NCI-H226 (cell line): ENCODE measurements around the gene JMJD7.
A peak's percentile ranks its signal among the peaks of the same experiment; 100 is the strongest.

ENCODE experiments used
- DNase-seq: peaks from one replicate; pipeline ENCODE4 v3.0.0-alpha.2; 2015

JMJD7 gene

DNA sequence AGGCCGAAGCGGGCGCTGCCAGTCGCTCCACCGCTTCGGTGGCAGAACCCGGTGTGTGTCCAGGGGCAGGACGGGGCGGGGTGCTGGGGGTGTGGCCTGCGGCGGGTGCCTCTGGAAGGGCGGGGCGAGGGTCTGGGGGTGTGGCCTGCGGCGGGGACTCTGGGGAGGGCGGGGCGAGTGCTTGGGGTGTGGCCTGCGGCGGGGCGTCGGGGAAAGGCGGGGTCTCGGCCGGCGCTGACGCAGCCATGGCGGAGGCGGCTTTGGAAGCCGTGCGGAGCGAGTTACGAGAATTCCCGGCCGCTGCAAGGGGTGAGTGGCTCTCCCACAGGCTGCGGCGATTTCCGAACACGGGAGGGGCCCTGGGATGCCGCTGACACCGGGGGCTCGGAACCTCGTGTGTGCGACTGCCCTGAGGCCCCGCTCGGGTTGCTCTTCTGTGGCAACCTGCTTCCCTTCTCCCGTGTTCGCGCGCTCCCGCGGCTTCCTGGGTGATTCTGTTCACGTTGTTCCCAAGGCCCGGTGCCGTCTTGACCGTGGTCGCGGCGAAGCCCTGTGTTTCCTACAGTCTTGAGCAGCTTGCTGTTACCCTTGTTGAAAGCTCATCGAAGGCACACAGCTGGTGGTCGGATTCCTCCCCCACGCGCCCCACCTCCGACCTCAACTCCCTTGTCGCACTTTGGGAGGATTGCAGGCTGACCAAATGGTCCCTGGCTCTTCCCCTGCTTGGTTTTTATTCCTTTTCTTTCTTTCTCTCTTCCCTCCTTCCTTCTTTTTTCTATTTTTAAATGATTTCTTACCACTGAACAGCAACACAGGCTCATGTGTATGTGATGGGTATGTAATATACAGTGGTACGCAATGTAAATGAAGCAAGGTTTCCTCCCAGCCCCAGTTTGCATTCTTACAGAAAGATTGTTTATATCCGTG, at the start of gene JMJD7:
Gene JMJD7, plus strand, starts transcription at position 213 of the 927 bp plus-strand sequence. Its CDS starts 33 bp downstream, at position 246.
- DNase-seq: peak; percentile 30

DNA sequence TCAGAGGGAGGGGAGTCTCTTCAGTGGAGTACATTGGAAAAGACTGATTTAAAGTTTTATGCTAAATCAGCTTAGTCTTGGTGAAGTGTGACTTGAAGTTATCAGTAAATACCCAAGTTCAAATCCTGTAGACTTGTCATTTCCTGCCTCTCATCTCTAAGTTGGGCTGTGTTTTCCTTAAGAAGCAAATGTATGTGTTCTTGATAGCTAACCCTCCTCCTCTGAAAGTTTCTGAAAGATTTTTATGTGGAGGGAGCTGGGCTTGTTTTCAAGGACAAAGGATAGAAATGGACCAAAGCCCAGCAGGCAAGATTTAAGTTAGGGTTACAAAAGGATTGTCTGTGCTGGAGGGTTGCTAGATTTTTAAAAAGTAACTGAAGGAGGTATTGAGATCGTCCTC, 49.4 kb upstream of the JMJD7 start:
- no peak for DNase-seq

DNA sequence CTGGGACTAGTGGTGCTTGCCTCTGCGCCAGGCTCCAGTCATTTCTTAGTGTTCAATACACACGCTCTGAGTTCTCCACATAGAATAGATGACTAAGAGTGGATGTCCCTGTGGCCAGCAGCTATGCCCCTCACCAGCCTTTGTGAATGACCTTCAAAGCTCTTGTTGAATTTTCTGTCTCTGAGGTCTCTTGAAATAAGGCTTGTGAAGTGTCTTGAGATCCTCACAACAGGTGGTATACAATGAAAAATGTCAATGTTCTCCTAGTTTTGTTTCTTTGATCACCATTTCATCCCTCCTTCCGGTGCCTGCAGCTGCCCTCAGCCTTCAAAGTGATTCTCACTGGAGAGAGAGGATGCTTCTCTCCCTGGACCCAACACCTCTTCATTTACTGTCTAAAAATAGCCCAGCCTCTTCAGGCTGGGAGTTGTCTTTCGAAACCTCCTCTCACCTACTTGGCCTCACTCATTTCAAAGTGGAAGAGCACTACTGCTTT, 48.2 kb upstream of the JMJD7 start:
- no peak for DNase-seq

DNA sequence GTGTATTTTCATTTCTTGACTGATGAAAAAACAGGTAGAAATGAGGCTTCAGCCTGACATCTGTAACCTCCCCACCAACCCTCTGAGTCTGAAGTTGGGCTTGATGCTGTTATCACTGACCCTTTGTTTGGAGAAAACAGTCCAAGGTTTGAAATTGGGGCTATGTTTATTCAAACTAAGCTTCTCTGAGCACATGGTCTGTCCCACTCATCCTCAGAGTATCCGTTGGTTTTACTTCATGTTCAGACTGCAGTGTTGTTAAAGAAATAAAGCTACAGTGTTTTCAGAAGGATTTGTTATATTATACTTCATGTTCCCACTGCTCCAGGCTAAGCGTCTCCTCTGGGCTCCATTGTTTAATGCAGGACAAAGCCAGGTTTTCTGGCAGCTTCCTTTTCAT, 47.6 kb upstream of the JMJD7 start:
- DNase-seq: no peak

DNA sequence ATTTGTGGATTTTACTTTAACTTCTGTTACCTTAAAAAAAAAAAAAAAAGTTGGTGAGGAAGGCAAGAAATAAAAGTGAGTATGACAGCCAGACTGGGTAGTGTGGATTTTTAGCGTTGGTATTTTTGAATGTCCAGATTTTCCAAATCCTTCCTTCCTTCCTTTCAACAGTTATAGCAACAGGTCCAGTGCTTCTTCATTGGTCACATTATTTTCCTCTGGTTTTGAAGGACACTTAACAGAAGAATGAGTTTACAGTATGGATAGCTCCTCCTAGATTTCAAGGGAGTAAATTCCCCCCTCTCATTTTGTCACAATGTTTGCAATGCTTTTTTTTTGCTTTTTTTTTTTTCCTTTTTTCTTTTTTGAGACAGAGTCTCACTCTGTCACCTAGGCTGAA, 47.2 kb upstream of the JMJD7 start:
- no peak for DNase-seq

DNA sequence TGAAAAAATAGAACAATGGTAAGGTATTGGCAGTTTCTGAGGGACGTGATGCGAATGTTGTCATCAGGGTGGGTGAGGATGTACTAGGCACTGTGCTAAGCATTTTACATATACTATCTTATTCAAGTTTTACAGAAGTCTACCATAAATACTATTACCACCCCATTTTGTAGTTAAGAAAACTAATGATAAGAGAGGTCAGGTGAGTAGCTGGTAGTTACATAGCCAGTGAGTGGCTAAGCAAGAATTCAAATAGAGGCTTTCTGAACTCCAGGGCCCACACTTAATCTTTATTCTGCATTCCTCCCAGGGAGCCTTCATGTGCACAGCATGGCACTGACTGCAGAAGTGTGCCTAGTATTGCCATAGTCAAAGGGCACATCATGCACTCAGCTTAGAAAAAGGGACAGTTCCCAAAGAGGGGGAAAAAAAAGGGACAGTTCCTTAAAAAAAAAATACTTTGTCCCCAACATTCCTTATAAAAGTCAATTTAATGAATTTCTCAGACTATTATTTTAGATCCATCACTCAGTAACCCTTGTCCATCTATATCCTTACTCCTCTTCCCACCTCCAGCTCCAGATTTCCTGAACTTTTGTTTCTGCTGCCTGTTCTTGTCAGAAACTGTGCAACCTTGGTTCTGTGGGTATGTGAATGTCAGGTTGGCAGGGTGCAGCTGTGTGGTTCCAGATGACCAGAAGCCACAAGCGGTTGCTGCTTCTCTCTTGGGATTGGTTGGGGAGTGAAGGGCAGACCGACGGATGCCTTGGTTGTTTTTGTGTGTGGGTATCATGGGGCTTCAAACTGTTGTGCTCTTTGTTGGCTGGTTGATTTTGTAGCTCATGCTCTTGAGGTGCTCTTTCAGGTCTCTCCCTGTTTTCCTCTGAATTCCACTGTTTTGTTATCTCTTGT, 45.3 kb upstream of the JMJD7 start:
- DNase-seq: no peak

DNA sequence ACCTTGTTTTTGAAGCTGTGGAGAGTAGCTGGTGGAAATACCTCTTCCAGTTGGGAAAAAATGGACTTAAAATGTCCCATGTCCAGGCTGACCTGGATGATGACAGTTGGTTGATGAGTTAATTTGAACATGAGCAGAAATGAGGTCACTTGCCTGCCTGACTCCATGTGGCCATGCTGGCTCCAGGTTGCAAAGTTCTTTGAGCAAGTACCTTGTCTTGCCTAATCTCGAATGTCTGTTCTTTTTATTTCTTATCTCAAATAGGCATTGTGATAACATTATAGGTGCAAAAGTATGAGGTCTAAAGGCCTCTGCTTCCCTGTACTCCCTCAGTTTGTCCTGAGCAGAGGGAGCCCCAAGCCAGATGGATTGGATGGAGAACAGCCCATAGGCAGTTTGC, 44.6 kb upstream of the JMJD7 start:
- no peak for DNase-seq

DNA sequence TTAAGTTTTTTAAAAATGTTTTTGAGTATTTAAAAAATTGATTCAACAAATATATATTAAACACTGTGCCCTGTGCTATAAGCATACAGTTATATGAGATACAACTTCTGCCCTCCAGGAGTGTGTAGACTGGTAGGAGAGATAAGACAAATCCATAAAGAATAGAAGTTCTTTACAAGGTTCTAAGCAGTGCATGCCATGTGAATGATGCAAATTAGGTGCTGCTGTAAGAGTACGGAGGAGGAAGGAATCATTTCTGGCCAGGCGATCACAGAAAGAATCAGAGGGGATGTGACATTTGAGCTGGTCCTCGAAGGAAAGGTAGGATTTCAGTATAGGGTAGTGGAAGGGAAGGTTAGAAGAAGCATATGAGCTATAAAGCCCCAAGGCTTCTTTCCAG, 39.6 kb upstream of the JMJD7 start:
- DNase-seq: no peak

DNA sequence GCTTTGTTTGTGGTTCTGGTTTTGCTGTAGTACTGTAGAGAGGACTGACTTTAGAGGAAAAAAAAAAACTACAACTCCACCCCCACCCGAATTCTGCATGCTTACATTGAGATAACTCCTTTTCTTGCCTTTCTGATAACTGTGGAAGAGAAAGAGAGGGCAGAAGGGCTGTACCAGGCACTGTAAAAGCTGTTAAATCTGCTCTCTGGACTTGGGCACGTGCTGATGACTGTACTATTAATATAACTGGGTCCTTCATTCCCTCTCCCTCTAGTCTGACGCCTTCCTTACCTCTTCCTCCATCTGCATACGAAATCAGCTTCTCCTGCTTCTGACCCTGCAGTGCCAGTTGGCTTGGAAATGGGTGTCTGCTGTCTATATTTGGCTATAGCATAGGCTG, 38.7 kb upstream of the JMJD7 start:
- DNase-seq: no peak

DNA sequence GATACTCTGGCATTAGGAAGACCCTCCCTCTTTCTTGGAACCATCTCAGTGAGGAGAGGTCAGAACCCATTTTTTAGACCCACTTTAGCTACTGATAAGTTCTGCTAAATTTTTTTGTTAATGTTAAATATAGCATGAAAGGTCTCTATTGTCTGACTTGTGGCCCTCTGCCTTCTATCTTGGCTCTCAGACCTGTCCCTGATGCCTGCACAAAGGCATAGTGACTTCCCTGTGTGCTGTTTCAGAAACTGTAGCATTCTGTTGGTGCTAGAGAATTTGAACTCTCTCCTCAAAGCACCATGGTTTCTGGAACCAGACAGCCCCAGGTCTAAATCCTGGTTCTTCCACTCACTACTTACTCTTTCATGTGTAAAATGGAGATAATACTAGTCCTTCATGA, 38.2 kb upstream of the JMJD7 start:
- DNase-seq: no peak

DNA sequence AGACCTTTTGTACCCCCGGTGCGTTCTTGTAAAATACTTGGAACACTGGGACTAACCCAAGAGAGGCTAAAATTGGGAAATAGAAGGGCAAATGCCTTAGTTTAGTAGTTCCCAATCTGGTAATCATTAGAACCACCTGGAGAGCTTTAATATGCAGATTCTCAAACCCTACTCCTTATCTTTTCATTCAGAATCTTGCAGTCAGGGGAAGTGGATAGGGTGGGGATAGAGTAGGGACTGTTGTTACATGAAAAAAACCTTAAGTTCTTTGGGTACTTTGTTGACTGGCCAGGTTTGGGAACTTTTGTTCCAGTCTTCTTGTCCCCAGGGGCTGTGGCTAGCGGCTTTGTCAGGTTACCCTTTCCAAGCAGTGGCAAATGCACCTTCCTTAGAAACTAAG, 37.7 kb upstream of the JMJD7 start:
- DNase-seq: no peak

DNA sequence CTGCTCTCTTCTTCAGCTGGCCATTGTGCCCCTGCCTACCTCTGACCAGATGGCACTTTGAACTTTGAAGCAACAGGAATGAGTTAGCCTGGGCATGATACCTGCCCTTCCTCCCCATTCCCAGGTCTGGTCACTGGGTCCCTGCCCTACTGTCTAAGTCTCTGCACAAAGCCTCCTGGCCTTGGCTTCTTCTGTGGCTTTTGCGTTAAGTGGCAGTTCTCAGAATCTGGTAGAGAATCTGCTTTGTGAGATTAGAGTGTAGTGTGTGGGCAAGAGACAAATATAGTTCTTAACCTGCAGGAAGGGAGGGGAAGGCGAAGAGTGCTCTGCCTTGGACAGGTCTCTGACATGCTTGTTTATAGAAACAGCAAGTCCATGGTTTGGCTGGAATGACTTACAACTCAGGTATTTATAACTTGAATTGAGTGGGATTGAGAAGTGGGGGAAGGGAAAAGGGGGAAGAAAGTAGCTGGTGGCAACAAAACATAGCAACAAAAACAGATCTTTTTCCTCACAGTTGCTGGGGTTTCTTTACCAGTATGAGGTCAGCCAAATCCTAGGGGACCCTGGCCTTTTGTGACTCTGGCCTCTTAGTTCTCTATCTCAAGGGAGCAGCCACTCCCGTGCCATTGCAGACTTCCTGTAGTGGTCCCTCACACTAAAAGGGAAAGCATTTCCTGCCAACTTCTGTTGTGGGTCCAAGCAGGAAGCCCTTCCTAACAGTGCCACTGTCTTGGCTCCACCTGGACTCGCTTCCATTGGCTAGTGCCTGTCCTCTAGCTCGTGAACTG, 36.9 kb upstream of the JMJD7 start:
- DNase-seq: peak; percentile 57

DNA sequence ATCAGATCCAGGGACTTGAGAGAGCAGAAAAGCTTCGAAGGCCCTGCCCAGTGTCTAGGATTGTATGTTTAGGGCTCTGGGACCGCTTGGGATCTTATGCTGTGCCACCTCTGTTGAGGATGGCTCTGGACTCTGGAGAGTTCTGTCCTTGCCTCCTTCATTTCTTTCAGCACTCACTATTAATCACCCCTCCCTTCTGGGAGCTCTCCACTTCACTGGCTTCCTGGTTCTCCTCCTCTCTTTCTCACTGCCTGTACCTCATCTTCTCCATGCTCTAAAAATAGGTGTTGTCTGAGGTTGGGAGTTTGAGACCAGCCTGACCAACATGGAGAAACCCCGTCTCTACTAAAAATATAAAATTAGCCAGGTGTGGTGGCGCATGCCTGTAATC, 36.4 kb upstream of the JMJD7 start:
- DNase-seq: no peak

DNA sequence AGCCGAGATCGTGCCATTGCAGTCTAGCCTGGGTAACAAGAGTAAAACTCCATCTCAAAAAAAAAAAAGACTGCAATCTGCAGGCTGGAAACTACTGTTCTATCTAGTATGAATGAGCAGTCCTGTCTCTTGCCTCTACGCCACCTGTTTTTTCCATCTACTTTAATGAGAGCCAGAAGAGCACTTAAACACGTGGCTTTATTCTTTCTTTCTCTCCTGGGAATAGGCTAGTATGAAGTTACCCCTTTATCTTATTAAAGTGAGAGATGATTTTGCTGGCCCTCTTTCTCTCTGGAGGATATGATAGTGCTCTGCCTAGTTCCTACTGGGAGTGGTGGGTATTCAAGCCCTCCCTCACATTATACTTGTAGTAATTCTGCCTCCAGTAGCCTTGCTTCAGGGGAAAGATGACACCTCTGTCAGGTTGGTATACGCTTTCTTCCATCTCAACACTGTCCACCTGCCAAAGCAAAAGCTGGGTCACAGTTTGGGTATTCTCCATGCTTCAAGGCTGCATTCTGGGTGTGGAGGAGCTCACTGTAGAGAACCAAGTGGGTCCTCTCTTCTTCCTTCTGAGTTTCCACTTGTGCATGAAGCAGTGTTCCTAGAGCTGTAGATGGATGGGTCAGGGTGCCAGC, 35.8 kb upstream of the JMJD7 start:
- DNase-seq: no peak

DNA sequence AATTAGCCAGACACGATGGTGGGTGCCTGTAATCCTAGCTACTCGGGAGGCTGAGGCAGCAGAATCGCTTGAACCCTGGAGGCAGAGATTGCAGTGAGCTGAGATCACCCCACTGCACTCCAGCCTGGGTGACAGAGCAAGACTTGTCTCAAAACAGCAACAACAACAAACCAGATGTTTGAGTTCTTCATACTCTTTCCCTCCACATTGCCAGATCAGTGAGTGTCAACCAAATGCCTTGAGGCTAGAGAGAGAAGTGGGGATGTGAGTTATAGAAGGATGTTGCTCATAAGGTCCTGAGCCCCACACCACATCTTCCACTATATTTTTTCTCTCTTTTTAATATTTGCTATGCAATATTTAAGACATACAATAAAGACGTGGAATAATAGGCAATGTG, 33.8 kb upstream of the JMJD7 start:
- no peak for DNase-seq

DNA sequence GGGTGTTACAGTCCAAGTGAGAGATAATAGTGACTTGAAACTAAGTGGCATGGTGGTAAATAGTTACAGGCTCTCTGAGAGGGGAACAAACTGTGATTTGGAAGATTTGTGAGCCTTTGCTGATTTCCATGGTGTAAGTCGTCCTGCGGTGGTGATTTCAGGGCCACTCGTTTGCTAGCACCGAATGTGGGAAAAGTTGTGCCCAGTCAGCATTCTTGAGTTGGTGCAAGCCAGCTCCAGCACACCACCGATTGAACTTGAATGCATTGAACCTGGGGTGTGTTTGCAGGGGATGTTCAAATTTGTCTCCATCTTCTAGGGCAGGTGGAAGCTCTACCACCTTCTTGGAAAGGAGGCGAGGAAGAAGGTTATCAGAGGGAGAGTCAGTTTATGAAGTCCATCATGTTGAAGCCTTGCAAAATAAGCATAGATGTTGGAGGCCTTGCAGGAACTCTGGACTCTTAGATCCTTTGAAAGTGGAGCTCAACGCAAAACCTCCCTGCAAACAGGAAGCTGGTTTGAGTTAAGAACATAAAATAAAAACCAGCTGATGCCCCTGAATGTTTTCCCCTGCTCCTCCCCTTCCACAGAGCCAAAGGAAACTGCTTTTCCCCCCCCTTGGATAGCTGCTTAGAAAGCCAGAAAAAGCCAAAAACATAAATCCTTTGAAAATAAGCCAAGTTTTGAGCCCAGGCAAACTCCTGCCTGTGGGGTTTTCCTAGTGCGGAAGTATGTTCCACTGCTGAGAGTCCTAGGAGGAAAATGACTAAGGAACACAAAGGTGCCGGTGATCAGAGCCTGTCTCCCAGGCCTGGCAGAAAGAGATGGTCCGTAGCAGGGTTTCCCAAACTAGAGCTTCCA, 31.7 kb upstream of the JMJD7 start:
- DNase-seq: no peak

DNA sequence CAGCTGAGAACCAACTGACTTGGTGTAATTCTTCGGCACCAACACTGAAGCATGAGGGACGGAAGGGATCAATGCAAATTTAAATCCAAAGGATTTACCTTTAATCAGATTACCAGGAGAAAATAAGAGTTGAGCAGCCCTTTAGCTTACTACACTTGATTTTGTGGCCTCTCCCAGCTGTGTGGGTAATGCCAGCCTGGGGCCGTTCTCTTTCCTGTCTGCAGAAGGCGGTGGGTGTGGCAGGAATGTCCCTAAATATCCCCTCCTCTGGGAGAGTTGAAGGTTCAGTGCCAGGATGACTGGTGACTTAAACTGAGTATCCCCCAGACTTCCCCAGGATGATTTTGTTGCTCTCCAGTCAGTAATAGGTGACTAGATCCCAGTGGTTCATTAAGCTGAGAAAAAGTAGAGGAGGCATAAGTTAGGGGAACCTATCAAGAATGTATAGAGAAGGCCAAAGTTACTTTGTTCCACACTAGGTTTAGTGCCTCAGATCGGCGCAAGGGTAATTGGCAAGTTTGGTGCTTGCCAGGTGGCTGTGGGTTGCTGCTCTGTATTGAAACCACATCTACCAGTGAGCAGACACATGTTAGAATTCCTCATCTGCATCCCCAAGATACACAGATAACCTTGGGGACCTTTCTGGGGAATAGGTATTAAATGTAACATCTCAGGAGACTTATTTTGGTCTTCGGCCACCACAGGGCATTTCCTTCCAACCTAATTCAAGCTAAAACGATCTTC, 30.5 kb upstream of the JMJD7 start:
- DNase-seq: no peak

DNA sequence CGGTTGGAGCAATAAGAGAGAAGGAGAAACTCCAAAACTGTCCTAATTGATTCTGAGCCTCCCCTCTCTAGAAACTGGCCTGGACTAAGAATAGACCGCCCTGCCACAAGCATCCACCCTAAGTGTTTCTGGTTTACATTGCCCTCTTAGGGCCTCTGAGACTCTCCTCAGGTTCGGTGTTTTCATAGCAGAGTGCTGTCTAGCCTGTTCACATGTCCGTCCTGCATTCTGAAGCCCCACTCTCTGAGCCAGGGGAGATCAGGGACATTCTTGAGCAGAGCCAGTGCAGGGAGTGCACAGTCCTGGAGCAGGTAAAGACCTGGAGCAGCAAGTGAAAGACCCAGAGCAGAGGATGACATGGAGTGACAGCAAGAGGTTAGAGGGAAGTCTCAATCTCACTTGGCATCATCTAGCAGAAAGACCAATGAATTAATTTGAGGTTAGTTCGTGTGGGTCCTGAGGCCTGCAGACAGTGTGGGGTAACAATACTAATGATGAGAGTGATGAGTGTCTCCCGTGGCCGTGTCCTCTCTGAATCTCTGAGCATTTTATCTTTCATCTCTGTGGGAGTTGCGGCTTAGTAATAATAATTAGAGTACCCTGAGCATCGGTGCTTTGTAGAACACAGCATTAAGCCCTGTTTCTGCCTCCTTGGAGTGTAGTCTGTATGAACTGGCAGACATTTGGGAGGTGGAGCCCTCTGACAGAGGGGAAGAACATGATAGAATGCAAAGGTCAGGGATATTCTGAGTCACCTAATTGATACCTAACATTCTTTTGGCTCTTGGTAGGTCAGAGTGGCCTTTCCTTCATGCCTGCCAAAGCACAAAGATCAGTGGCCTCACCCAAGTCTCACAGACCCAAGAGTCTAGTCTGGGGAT, 29.0 kb upstream of the JMJD7 start:
- no peak for DNase-seq

DNA sequence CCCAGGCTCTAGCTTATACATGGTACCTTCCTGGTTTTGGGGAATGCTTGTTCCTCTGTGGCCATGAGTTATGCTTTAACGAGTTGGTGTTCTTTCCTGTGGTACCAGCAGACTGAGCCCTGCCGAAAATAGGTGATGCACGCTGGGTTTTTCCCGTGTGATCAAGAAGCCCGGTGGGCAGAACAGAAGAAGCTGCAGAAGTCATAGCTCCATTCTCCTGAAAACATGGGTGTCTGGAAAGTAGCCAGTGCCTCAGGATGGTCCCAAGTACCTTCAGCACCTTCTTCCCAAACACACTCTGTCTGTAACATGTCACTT, 28.4 kb upstream of the JMJD7 start:
- DNase-seq: no peak

DNA sequence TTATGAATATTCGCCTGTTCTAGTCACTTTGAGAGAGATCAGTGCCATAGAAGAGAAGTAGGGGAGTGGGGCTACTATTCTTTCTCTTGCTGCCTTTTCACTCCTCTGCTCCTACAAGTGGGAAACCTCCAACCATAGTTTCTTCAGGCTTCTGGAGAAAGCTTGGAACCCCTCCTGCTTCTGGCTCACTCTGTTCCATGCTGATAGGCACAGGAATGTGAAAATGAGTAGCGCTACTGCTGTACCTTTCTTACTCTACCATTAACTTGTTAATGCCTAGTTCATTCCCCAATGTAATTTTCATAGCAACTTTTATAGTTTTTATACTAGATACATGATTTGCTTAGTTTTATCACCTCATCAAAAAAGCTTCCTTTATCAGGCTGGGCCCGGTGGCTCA, 26.7 kb upstream of the JMJD7 start:
- no peak for DNase-seq
